ENCODE data around the gene IL23A.
"Not testable (repeated sequence)": the region's sequence is repeated elsewhere in the genome, so short reads cannot be mapped to it uniquely, and the experiment has no call there.

Gene IL23A

DNA sequence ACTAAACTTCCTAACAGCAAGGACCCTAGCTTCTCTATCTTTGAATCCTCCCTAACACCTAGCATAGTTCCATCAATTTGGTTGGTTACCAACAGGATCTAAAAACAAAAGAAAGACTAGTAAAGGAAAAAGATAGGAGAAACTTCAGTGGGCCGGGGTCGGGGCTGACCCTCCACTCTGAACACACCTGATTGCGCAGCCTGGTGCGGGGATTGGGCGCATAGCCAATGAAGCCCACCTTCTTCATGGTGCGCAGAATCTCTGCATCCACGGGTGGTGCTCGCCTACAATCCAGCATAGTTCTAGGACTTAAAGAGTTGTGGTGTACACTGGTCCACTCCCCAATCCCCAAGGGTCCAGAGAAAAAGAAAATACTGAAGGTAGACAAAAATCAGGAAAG is 12.6 kb upstream of the IL23A start:
- DNase-seq (ENCODE audit: low spot score): no peak

DNA sequence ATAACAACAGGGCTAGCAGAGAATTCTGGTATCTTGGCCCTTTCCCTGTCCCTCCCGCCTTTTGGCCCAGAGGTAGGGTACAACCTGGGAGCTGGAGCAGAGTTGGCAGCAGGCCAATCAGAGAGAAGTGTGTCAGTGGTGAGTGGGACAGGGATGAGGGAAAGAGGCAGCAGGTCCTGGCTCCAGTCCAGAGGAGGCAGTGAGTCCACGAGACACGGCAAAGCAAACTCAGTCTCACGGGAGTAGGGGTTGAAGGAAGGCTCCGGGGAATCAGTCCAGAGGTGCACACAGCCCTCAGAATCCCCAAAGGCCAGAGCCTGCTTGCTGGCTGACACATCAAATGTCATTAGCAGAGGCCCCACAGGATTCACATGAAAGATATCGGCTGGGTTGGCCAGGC is 12.2 kb upstream of the IL23A start:
- DNase-seq (ENCODE audit: low spot score): no peak

DNA sequence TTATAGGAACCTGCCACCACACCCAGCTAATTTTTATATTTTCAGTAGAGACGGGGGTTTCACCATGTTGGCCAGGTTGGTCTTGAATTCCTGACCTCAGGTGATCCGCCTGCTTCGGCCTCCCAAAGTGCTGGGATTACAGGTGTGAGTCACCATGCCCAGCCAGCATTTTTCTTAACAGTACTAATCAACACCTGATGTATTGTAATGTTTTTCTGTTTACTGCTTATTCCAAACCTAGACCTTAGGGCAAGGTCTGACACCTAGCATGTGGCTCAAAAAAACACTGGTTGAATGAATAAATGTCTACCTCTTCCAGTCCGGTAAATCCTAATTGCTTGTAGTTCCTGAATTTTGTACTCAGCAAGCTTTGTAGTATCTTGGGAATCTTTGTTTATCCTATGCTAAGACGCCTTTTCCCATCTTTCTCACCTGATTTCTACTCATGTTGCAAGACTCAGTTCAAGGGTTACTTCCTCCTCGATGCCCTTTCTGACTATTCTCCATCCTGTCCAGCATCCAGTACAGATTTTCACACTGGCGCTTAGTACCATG is 7.7 kb upstream of the IL23A start:
- no peak for DNase-seq (ENCODE audit: low spot score)

DNA sequence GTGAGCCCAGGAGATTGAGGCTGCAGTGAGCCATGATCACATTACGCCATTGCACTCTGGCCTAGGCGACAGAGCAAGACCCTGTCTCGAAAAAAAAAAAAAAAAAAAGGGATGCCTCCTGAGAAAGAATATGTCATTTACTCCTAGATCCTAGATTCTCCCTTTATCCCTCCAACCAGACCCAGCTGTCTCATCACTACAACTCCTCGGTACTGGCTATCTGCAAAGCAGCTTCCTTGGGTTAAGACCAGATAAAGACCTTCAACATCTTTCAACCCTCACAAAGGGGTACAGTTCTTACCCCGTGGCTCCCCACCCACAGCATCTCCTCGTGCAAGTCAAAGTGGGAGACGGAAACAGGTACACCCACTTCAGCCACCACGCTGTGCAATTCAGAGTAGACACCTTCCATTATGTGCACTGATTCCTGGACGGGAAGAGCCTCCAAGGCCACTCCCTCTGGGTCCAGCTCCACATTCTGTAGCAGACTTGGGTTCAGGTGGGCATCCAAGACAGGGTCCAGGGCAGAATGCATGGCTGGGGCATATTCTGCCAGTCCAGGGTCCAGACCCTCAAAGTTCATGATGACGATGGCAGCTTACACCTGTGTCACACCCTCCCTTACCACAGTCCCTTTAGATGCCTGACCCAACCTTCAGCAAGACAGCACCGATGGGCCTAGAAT is 6.0 kb upstream of the IL23A start:
- peak; percentile 5 for DNase-seq (ENCODE audit: low spot score)

DNA sequence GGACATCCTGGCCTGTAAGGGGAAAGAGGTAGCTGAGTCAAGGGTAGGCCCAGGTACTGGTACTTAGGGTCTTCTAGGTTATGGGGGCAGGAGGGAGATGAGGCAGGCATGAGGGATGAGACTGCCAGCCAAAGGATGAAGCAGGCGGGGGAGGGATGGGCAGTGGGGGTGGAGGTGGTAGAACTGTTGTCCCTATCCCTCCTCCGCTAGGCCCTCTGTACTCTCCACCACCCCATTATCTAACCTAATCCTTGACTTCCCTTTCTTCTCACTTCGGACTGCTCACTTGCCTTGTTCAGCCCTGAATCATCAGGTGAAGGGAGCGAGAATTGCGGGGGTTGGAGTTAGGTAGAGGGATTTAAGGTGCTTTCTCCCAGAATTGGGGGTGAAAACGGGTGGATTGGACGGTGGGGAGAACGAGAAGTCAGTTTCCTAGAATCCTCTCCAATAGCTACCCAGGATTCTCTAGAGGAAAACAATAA is 5.4 kb upstream of the IL23A start:
- no peak for DNase-seq (ENCODE audit: low spot score)

DNA sequence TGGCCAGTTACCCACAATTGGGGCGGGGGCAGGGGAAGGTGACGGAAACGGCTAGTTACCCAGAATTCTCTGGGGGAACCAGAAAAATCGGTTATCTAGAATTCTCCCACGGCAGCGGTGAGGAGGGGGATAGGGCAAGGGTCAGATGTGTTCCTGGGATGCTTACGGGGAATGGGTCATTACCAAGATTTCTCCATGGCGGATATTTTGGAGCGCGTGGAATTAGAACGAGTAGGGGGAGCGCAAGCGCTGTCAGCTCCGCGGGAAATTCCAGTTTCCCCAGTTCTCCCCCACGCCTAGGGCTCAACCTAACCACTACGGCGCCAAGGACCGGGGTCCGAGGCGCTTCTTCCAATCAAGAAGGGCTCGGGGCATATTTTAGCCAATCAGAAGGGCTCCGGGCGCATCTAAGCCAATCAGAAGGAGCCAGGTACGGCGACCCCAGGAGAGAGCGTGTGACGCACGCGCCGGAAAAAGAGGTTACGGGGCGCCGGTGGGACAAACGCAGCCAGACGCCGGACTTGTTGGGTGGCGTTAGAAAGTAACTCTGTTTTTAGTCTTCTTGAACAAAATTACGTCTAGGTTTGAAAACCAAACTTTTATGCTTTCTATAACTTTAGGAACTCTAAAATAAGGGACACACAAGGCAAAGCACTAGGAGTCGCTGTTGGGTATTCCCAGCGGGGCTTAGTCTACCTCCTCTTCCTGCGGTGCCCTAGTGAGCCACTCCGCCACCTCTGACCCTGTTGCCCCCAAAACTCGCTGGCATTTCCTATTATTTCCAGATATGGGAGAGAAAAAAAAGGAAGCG is 4.8 kb upstream of the IL23A start, which contains the start of gene PAN2:
Gene PAN2, minus strand, starts transcription at position 322 of the 811 bp plus-strand sequence. CDS start 906 bp downstream, outside the sequence.
- peak; percentile 99 for DNase-seq (ENCODE audit: low spot score)

DNA sequence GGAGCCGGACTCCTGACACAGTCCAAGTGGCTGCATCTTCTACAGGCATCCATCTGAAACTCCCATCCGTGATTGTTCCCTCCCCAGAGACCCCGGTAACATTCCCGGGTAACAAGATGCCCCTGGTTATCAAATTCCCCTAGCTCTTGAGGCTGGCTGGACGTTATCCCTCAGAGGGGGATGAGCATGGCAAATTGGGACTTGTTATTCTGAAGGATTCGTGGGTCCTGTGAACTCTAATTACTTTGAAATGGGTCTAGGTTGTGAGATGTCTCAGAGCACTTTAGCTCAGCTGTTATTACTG is 4.2 kb upstream of the IL23A start:
- peak; percentile 12 for DNase-seq (ENCODE audit: low spot score)

DNA sequence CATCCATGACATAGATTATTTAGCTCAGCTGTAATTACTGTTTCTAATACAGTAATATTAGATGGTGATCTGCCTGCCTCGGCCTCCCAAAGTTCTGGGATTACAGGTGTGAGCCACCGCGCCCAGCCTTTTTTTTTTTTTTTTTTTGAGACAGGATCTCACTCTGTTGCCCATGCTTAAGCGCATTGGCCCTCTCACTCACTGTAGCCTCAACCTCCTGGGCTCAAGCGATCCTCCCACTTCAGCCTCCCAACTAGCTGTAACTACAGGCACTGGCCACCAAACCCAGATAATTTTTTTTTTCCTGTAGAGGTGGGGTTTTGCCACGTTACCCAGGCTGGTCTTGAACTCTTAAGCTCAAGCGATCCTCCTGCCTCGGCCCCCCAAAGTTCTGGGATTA is 3.2 kb upstream of the IL23A start:
- not testable (repeated sequence) for DNase-seq (ENCODE audit: low spot score)

DNA sequence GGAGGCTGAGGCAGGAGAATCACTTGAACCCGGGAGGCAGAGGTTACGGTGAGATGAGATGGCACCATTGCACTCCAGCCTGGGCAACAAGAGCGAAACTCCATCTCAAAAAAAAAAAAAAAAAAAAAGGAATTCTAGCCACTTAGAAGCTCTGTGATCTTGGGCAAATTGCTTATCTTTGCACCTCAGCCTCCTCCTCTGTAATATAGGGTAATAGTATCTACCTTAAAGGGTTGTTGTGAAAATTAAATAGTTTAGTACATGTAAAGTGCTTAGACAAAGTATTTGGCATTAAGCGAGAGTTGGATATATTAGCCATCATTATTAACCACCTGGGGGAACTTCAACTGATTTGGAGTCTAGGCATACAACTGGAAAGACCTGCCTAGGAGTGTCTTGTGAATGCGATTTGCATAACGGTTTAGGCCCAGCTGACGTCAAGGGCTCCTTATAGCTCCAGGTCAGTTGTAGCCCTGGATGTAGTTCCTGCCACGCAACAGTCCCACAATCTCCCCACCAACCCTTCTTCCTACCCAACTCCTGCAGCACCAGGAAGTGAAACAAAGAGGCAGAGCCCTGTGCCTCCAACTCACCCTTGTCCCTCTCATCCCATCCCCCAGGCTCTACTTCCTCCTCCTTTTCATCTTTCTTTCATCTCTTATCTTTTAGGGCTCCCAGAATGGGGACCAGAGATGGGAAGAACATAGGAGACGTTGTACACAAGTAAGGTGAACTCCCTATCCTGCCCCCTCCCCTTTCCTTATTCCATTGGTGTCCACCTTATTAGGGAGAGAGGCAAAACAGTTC is 2.1 kb upstream of the IL23A start:
- peak; percentile 57 for DNase-seq (ENCODE audit: low spot score)

DNA sequence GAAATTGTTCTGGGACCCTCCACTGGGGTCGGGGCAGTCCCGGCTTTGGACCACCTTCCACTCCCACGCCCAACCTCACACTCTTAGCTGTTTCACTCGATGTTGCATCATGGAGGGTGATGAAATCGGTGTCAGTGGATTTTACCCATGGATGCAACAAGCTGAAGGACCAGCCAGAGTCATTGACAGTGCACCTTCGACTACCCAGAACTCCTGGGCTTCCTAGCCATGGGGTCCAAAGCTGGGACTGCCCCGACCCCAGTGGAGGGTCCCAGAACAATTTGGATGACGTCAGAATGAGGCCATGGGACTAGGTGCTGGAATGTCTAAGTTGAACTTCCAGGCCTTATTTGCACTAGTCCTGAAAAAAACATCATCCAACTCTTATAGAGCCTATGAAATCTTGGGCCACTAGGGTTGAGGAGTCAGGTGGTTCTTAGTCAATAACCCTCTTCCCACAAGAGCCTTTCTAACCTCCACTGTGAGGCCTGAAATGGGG is 882 bp upstream of the IL23A start:
- DNase-seq (ENCODE audit: low spot score): no peak

DNA sequence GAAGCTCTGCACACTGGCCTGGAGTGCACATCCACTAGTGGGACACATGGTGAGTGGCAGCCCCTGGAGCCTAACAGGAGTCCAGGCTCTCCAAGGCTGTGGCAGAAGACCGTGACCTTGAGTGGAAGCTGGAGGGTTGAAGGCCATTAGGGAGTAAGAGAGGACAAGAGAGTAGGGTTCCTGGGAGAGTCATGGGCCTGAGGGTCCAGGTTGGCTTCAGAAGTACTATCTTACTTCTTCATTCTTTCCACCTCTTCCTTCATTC is 406 bp downstream of the IL23A start:
- DNase-seq (ENCODE audit: low spot score): no peak

DNA sequence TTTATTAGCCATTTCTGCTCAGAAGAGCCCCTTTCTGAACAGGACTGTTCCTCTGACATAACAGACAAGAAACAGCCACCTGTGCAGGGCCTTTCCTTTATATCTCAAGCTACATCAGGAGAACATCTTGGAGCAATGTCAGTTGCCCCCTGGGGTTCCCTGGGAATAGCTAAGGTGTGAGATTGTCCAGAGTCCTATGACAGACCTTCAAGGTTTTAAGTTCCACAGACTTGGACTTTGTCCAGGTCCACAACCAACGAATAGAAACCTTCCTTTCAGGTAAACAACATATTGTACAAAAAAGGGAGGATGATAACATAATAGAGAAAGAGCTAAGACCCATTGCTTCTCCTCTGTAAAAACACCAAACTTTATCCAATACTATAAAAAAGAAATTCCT is 2.9 kb downstream of the IL23A start:
- DNase-seq (ENCODE audit: low spot score): no peak

DNA sequence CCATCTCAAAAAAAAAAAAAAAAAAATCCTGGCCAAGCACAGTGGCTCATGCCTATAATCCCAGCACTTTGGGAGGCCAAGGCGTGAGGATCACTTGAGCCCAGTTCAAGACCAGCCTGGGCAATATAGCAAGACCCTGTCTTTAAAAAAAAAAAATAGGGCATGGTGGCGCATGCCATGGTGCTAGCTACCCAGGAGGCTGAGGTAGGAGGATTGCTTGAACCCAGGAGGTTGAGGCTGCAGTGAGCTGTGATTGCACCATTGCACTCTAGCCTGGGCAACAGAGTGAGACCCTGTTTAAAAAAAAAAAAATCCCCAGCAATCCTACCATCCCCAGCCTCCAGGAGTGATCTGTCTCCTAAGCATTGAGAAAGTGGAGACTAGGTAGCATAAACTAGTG is 3.6 kb downstream of the IL23A start:
- not testable (repeated sequence) for DNase-seq (ENCODE audit: low spot score)

DNA sequence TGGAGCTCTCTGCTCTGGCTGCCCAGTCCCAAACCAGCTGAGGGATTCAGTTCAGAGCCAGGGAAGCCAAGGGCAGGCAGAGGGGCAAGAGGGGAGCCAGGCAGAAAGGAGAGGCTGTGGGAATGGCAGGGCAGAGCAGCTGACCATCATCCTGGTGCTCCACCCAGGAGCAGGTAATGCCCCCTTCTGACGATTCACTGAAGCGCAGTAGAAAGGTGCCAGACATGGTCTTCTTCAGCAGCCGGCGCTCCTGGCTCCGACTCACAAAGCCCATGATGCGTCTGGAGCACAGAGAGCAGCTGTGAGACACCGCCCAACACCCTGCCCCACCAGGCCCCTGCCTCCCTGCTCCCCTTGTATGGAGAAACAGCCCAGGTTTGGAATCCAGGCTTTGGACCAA is 8.0 kb downstream of the IL23A start:
- no peak for DNase-seq (ENCODE audit: low spot score)

DNA sequence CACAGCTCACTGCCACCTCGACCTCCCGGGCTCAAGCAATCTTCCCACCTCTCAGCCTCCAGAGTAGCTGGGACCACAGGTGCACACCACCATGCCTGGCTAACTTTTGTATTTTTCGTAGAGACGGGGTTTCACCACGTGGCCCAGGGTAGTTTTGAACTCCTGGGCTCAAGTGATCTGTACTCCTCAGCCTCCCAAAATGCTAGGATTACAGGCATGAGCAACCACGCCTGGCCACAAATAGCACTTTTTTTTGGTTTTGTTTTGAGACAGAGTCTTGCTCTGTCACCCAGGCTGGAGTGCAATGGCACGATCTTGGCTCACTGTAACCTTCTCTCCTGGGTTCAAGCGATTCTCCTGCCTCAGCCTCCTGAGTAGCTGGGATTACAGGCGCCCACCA is 8.6 kb downstream of the IL23A start:
- DNase-seq (ENCODE audit: low spot score): not testable (repeated sequence)

DNA sequence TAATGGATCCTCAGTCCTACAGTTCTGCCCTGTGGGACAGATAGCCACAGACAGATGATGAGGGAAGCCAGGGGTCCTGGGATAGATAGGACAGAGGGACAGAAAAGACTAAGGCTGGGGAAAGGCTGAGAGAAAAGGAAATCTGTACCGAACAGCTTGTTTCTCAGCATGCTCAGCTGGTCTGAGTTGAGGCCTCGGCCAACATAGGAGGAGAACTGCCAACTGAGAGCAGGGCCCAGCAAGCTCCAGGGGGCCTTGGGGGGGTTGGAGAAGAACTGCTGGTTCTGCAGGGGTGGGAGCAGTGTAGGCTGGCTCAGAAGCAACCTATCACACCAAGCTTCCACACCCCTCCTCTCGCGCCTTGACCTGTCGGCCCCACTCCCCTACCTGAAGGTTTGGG is 10.1 kb downstream of the IL23A start:
- no peak for DNase-seq (ENCODE audit: low spot score)

DNA sequence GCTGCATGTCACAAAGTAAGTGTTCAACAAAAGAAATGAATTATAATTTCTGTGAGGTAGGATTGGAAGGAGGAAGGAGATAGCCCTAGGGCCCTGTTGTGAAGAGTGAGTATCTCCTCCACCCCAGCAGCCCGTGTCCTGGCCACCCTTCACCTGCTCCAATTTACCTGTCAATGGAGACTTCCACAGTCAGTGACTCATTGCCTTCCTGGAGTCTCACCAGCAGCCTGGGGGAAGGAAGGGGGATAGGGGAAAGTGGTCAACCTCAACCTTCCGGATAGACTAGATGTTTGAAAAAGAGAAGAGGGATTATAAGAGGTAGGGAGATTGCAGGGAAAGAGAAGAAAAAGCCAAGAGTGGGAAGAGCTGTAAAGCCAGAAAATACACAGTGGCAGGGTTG is 12.0 kb downstream of the IL23A start:
- DNase-seq (ENCODE audit: low spot score): no peak

DNA sequence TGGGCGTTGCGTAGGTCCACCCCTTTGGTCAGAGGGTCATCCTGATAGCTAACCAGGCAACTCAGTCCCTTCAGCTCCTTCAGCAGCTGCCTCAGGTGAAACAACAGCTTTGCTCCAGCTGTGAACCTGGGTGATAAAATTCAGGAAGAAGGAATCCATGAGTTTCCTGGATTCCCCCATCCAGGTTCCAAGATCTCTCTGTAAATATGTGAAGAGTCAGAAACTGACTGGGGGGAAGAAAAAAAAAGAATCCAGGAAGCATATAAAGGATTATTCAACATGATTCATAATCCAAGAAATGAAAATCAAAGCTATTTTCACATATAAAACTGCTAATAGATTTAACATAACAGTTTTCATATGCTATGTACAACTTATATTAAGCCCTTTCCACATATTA is 12.6 kb downstream of the IL23A start:
- DNase-seq (ENCODE audit: low spot score): no peak

DNA sequence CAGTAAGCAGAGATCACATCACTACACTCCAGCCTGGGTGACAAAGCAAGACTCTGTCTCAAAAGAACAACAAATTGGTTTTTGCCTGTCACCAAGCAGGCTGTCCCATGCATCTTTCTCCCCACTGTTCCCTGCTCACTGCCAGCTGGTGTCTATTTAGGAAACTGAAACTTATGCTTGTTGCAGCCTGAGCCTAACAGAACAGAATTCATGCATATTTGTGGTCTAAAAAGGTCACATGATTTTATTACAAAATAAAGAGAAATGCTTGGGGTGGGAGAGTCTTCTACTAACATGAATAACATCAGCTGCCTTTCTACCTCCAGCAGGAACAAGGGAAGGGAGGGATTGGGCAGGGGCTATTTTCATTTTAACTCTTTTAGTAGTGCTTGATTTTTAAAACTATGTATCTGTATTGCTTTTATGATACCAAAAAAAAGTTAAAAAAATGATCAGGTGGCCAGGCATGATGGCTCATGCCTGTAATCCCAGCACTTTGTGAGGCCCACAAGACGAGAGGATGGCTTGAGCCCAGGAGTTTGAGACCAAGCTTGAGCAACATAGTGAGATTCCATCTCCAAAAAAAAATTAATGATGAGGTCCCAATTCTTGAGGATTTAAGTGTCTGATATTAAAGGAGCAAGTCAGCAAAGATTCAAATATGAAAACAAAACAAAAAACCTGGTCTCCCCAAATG is 20.3 kb downstream of the IL23A start:
- DNase-seq (ENCODE audit: low spot score): no peak

DNA sequence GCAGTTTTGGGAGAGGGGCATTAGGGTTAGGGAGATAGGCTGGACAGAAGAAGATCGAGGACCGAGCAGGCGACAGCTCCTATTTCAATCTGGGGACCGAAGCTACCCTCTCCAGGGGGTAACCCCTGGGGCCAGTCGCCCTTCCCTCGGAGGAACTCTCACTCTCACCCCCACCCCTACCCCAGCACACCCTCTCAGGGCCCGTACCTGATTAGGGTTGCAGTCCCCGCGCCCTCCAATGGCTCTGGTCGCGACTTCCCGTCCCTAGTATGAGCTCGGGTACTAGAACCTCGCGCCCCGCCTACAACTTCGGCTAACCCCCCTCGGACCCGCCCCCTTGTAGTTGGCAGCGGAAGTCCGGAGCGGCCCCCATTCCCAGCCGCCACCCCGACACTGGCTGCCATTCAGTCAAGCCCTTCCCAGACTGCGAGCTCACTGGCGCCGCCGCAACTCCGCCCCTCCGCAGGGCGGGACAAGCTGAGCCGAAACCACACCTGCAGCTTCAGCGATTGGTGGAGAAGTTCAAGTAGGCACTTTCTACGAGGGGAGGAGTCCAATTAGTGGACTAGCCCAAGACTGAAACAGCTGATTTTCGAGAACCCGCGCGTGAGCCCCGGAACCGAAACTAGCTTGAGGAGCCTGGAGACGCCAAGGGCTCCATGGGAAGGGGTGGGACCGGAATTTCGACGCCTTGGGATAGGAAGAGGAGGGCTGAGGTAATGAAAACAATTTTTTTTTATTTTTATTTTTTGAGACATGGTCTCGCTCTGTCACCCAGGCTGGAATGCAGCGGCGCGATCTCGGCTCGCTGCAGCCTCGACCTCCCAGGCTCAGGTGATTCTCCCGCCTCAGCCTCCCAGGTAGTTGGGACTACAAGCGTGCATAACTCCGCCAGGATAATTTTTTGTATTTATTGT is 21.4 kb downstream of the IL23A start, which contains the start of gene STAT2:
Gene STAT2, minus strand, starts transcription at position 257 of the 917 bp plus-strand sequence. CDS start 3,536 bp downstream, outside the sequence.
- DNase-seq (ENCODE audit: low spot score): peak; percentile 97

All from germinal center (tissue), 1 donor.